HepG2 (cell line): ENCODE results near the gene SCAND1. TPM values are rescaled to one million over a fixed set of nuclear protein-coding genes. Genes with fewer than 3 reads are reported as not detected.

Experiments used
- GZF1 ChIP-seq: sonication (generic); formaldehyde crosslinking; IDR thresholded peaks from 2 replicates; pipeline ENCODE4 v1.5.1; 2020; ENCODE audit warnings: mild to moderate bottlenecking, missing genetic modification reagents
- HMG20A ChIP-seq: IDR thresholded peaks from 2 replicates; pipeline ENCODE4 v1.6.1; 2016; ENCODE audit warnings: borderline replicate concordance
- ZNF160 ChIP-seq: sonication (generic); formaldehyde crosslinking; IDR thresholded peaks from 2 replicates; pipeline ENCODE4 v1.8.0; 2022; ENCODE audit warnings: mild to moderate bottlenecking, inconsistent platforms, missing genetic modification reagents
- ZNF510 ChIP-seq: sonication (generic); formaldehyde crosslinking; IDR thresholded peaks from 2 replicates; pipeline ENCODE4 v1.4.0; 2020; ENCODE audit warnings: low read depth, mild to moderate bottlenecking, missing genetic modification reagents
- polyA plus RNA-seq, 8 experiments: library from polyadenylated mRNA; depleted of rRNA in 3 of 8; stranded (reverse) in 7 of 8; unstranded in 1 of 8; fragments of >200 nt; fragmentation: Illumina TruSeq in 4 of 8; extraction: Trizol in 4 of 8; gene quantifications; 2 replicates each; pipeline versions ENCODE4 v1.2.1 to v1.2.3, GENCODE V29; 2011 to 2016; ENCODE audit warnings: low read depth in 4 of 8, missing spikeins in 1 of 8, mixed read lengths in 1 of 8; ENCODE audit not compliant: insufficient read depth in 1 of 8
- total RNA-seq, 5 experiments: library from RNA; depleted of rRNA; stranded (reverse); fragments of >200 nt; fragmentation: Illumina TruSeq; extraction: Trizol; gene quantifications; 2 replicates each; pipeline ENCODE4 v1.2.3, GENCODE V29; 2016; ENCODE audit warnings: low read depth in 1 of 5
- TF ChIP-seq, protein P1 (sequence below): sonication (generic); formaldehyde crosslinking; IDR thresholded peaks from 2 replicates; pipeline ENCODE4 v1.4.0; 2020; ENCODE audit warnings: missing genetic modification reagents
- TF ChIP-seq, protein P2 (sequence below): sonication (generic); formaldehyde crosslinking; IDR thresholded peaks from 2 replicates; pipeline ENCODE4 v1.8.1; 2022; ENCODE audit warnings: low read depth, mild to moderate bottlenecking, missing genetic modification reagents
- TF ChIP-seq, protein P3 (sequence below): sonication (generic); formaldehyde crosslinking; IDR thresholded peaks from 2 replicates; pipeline ENCODE4 v1.8.1; 2023; ENCODE audit warnings: missing genetic modification reagents, mild to moderate bottlenecking, borderline replicate concordance
- TF ChIP-seq, protein P4 (sequence below): sonication (generic); formaldehyde crosslinking; conservative IDR thresholded peaks from 2 replicates; pipeline ENCODE4 v1.4.0; 2020; ENCODE audit warnings: missing genetic modification reagents
- TF ChIP-seq, protein P5 (sequence below): sonication (generic); formaldehyde crosslinking; IDR thresholded peaks from 2 replicates; pipeline ENCODE4 v1.8.1; 2023; ENCODE audit warnings: mild to moderate bottlenecking, missing genetic modification reagents
- TF ChIP-seq, protein P6 (sequence below): IDR thresholded peaks from 2 replicates; pipeline ENCODE4 v1.6.1; 2016; ENCODE audit warnings: low read depth, control low read depth

Gene SCAND1
- total and polyA plus RNA-seq, 2 of the 13 experiments (the other 11 are each of a cell fraction or from before 2014, with no cell fraction given): 19.3 to 109 TPM

DNA sequence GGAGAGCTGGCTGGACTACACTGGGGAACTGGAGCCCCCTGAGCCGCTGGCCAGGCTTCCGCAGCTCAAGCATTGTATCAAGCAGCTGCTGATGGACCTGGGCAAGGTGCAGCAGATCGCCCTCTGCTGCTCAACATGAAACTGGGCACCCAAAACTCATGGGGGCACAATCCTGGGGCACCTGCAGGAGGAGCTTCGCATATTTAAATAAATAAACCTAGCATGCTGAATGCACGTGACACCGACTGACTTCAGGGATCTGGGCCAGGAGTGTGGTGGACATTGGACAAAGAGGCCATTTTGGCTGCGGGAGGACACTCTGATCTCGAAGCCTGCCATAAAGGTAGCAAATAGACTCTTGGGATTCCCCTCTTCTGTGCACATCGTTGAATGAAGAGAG, 6.8 kb downstream of the SCAND1 start (continued):
- TF ChIP-seq, protein P1, sequence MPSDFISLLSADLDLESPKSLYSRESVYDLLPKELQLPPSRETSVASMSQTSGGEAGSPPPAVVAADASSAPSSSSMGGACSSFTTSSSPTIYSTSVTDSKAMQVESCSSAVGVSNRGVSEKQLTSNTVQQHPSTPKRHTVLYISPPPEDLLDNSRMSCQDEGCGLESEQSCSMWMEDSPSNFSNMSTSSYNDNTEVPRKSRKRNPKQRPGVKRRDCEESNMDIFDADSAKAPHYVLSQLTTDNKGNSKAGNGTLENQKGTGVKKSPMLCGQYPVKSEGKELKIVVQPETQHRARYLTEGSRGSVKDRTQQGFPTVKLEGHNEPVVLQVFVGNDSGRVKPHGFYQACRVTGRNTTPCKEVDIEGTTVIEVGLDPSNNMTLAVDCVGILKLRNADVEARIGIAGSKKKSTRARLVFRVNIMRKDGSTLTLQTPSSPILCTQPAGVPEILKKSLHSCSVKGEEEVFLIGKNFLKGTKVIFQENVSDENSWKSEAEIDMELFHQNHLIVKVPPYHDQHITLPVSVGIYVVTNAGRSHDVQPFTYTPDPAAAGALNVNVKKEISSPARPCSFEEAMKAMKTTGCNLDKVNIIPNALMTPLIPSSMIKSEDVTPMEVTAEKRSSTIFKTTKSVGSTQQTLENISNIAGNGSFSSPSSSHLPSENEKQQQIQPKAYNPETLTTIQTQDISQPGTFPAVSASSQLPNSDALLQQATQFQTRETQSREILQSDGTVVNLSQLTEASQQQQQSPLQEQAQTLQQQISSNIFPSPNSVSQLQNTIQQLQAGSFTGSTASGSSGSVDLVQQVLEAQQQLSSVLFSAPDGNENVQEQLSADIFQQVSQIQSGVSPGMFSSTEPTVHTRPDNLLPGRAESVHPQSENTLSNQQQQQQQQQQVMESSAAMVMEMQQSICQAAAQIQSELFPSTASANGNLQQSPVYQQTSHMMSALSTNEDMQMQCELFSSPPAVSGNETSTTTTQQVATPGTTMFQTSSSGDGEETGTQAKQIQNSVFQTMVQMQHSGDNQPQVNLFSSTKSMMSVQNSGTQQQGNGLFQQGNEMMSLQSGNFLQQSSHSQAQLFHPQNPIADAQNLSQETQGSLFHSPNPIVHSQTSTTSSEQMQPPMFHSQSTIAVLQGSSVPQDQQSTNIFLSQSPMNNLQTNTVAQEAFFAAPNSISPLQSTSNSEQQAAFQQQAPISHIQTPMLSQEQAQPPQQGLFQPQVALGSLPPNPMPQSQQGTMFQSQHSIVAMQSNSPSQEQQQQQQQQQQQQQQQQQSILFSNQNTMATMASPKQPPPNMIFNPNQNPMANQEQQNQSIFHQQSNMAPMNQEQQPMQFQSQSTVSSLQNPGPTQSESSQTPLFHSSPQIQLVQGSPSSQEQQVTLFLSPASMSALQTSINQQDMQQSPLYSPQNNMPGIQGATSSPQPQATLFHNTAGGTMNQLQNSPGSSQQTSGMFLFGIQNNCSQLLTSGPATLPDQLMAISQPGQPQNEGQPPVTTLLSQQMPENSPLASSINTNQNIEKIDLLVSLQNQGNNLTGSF (CRISPR knock-in tag): no peak
- TF ChIP-seq, protein P2, sequence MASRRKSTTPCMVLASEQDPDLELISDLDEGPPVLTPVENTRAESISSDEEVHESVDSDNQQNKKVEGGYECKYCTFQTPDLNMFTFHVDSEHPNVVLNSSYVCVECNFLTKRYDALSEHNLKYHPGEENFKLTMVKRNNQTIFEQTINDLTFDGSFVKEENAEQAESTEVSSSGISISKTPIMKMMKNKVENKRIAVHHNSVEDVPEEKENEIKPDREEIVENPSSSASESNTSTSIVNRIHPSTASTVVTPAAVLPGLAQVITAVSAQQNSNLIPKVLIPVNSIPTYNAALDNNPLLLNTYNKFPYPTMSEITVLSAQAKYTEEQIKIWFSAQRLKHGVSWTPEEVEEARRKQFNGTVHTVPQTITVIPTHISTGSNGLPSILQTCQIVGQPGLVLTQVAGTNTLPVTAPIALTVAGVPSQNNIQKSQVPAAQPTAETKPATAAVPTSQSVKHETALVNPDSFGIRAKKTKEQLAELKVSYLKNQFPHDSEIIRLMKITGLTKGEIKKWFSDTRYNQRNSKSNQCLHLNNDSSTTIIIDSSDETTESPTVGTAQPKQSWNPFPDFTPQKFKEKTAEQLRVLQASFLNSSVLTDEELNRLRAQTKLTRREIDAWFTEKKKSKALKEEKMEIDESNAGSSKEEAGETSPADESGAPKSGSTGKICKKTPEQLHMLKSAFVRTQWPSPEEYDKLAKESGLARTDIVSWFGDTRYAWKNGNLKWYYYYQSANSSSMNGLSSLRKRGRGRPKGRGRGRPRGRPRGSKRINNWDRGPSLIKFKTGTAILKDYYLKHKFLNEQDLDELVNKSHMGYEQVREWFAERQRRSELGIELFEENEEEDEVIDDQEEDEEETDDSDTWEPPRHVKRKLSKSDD: no peak
- TF ChIP-seq, protein P3, sequence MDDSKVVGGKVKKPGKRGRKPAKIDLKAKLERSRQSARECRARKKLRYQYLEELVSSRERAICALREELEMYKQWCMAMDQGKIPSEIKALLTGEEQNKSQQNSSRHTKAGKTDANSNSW (CRISPR knock-in tag): no peak
- TF ChIP-seq ZNF160: no peak
- TF ChIP-seq HMG20A (CRISPR knock-in tag): no peak
- TF ChIP-seq, protein P4, sequence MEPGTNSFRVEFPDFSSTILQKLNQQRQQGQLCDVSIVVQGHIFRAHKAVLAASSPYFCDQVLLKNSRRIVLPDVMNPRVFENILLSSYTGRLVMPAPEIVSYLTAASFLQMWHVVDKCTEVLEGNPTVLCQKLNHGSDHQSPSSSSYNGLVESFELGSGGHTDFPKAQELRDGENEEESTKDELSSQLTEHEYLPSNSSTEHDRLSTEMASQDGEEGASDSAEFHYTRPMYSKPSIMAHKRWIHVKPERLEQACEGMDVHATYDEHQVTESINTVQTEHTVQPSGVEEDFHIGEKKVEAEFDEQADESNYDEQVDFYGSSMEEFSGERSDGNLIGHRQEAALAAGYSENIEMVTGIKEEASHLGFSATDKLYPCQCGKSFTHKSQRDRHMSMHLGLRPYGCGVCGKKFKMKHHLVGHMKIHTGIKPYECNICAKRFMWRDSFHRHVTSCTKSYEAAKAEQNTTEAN (CRISPR knock-in tag): no peak
- no peak for TF ChIP-seq GZF1 (CRISPR knock-in tag)
- TF ChIP-seq, protein P5, sequence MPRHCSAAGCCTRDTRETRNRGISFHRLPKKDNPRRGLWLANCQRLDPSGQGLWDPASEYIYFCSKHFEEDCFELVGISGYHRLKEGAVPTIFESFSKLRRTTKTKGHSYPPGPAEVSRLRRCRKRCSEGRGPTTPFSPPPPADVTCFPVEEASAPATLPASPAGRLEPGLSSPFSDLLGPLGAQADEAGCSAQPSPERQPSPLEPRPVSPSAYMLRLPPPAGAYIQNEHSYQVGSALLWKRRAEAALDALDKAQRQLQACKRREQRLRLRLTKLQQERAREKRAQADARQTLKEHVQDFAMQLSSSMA: no peak; the same call in 1 of the 2 replicates
- TF ChIP-seq, protein P6, sequence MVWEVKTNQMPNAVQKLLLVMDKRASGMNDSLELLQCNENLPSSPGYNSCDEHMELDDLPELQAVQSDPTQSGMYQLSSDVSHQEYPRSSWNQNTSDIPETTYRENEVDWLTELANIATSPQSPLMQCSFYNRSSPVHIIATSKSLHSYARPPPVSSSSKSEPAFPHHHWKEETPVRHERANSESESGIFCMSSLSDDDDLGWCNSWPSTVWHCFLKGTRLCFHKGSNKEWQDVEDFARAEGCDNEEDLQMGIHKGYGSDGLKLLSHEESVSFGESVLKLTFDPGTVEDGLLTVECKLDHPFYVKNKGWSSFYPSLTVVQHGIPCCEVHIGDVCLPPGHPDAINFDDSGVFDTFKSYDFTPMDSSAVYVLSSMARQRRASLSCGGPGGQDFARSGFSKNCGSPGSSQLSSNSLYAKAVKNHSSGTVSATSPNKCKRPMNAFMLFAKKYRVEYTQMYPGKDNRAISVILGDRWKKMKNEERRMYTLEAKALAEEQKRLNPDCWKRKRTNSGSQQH (CRISPR knock-in tag): no peak
- no peak for TF ChIP-seq ZNF510 (CRISPR knock-in tag)
